Coronary artery (tissue), 2 donors: Measurements from ENCODE around the gene KLHDC4.
"Not testable (repeated sequence)": the region's sequence is repeated elsewhere in the genome, so short reads cannot be mapped to it uniquely, and the experiment has no call there.

Experiments used
- DNase-seq: peaks from one replicate; pipeline ENCODE4 v3.0.0-alpha.2; 2017; ENCODE audit warnings: low spot score
- H3K27ac ChIP-seq, 2 donors: fragments of 200-600 bp; sonication (generic); one replicate each; pipeline ENCODE4 v1.5.1; 2016 to 2019
- H3K4me3 ChIP-seq: fragments of 200-600 bp; sonication (generic); 2 replicates; pipeline ENCODE4 v1.5.1; 2016; ENCODE audit warnings: mild to moderate bottlenecking, moderate library complexity
- TF ChIP-seq, protein P1 (sequence below): fragments of 200-600 bp; sonication (generic); IDR thresholded peaks from one replicate; pipeline ENCODE4 v1.5.1; 2019; ENCODE audit warnings: antibody characterized with exemption

The KLHDC4 gene

DNA sequence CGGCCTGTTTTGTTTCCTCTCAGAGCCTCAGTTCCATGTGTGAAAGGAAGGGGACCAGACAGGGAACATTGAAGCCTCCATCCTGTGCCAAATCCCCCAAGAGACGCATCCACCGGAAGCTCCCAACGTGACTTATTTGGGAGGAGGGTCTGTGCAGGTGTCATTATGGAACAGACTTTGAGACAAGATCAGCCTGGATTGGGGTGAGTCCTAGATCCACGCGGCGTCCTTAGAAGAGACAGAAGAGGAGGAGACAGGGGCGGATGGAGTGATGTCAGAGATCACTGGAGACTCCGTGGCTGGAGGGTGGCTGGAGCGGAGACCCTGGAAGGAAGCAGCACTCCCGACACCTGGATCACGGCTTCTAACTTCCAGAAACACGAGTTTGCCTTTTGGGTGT is 80.0 kb downstream of the KLHDC4 start:
- H3K27ac ChIP-seq, result no peak overlapping the region
- TF ChIP-seq, protein P1, sequence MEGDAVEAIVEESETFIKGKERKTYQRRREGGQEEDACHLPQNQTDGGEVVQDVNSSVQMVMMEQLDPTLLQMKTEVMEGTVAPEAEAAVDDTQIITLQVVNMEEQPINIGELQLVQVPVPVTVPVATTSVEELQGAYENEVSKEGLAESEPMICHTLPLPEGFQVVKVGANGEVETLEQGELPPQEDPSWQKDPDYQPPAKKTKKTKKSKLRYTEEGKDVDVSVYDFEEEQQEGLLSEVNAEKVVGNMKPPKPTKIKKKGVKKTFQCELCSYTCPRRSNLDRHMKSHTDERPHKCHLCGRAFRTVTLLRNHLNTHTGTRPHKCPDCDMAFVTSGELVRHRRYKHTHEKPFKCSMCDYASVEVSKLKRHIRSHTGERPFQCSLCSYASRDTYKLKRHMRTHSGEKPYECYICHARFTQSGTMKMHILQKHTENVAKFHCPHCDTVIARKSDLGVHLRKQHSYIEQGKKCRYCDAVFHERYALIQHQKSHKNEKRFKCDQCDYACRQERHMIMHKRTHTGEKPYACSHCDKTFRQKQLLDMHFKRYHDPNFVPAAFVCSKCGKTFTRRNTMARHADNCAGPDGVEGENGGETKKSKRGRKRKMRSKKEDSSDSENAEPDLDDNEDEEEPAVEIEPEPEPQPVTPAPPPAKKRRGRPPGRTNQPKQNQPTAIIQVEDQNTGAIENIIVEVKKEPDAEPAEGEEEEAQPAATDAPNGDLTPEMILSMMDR, result no peak
- no peak for DNase-seq
- H3K4me3 ChIP-seq, result no peak overlapping the region

DNA sequence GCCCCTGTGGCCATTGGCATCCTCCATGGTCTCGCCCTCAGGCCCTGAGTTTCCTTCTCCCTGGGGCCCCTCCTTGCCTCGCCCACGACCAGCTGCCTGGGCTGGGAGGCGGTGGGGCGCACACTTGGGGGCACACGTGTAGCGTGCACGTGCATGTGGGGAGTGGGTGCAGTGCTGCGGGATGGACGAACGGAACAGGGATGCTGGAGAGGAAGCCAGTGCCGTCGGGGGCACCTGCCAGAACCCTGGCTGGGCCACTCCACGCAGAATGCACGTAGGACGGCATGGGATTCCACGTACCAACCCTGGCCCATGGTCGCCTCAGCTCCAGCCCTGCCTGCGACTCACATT is 80.4 kb downstream of the KLHDC4 start:
- DNase-seq, result no peak
- TF ChIP-seq, protein P1, result no peak
- Histone ChIP-seq H3K27ac (no peak overlapping the region), H3K4me3 (no peak overlapping the region)

DNA sequence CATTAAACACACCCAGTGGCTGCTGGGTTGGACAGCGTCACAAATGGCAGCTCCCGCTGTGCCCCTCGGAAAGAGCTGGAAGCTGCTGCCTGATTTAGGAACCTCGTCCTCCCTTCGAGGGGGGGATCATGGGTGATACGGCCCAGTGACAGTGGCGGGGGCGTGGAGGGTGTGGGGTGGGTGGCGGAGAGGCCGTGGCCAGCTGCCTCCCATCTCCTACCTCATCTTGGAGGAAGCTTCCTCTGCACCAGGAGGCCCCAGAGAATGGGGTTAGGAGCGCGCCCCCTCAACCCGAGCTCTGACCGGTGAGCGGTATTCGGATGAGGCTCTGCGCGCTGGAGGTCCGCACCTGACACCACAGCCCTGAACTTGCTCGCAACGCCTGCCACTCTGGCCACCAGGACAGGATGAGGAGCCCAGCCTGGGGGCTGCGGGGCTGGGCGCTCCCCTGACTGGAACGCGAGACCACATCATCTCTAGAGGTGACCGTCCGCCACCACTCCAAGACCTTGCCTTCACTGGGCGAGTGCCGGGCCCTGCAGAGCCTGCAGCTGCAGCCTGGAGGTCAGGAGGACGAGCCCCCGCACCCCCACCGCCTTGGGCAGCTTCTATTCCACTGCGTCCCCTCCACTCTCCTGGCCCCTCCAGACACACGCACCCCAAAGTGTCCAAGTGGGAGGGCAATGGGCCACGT is 80.9 kb downstream of the KLHDC4 start:
- TF ChIP-seq, protein P1, result no peak
- Histone ChIP-seq H3K4me3 (no peak overlapping the region), H3K27ac (no peak overlapping the region)
- no peak for DNase-seq

DNA sequence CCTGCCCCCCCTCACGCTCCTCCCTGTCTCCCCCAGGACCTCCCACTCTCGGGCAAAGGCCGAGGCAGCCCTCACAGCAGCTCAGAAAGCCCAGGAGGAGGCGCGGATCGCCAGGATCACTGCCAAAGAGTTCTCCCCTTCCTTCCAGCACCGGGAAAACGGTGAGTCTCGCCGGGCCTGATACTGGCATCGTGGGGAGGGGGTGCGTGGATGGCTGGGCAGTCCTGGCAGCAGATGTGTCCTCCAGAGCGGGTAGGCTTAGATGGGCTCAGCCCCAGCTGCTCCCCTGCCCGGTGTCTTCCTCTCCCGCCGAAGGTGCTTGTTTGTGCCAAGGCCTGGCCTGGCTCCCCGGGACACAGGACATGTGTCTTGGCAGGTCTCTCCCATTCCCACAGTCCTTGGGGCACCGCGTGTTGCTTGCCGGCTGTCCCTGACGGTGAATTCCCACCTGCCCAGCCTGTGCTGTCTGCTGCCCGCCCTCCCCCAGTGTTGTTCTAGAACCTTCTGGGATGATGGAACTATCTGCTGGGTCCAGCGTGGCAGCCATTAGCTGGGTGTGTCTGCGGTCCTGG is 81.6 kb downstream of the KLHDC4 start:
- Histone ChIP-seq H3K4me3 (no peak overlapping the region), H3K27ac (no peak overlapping the region)
- TF ChIP-seq, protein P1, result no peak
- DNase-seq, result no peak

DNA sequence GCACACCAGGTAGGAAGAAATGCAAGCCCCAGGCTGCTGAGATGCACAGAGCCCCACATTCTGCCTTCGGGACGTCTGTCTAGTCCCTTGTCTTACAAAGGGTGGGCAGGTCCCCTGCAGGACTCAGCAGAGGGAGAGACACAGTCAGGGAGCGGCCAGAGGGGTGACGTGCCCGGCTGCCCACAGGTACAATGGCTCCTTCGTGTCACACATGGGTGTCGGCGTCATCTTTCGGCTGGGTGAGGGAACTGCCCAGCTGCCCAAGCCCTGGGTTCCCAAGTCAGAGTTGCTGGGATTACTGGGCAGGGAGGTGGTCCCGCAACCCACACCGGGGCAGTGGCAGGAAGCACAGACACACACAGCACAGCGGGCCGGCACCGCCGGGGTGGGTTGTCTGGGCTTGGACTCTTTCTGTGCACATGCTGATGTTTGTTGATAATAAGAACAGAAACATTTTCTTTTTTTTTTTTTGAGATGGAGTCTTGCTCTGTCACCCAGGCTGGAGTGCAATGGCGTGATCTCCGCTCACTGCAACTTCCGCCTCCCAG is 82.9 kb downstream of the KLHDC4 start:
- no peak for DNase-seq
- TF ChIP-seq, protein P1, result no peak
- H3K27ac ChIP-seq, result no peak overlapping the region
- no peak overlapping the region for H3K4me3 ChIP-seq

DNA sequence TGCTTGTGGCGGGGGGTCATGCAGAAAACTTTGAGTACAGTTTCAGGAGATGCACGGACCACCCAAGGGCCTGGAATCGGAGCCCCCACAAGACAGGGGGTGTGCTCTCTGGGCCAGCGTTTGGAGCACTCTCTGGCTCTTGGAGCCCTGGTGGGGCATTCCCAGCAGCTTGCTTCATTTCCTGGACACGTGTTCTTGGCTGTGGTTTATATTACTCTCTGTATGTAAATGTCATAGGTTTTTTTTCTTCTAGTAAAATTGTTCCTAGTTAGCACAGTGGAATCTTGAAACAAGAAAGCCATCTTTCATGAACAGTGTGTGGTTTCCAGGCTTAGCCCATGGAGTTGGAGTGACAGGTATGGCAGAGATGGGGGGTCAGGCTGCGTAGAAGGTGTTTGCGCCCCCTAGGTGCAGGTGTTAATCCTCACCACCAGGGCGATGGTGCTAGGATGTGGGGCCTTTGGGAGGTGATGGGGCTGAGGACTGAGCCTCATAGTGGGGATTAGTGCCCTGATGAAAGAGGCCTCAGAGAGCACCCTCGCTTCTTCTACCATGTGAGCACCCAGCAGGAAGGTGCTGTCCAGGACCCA is 83.7 kb downstream of the KLHDC4 start:
- no peak for DNase-seq

DNA sequence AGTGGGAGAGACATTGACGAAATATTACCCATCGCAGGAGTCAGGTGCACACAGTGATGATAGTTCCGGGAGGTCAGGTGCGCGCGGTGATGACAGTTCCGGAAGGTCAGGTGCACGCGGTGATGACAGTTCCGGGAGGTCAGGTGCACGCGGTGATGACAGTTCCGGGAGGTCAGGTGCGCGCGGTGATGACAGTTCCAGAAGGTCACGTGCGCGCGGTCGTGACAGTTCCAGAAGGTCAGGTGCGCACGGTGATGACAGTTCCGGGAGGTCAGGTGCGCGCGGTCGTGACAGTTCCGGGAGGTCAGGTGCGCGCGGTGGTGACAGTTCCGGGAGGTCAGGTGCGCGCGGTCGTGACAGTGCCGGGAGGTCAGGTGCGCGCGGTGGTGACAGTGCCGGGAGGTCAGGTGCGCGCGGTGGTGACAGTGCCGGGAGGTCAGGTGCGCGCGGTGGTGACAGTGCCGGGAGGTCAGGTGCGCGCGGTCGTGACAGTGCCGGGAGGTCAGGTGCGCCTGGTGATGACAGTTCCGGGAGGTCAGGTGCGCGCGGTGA is 84.7 kb downstream of the KLHDC4 start:
- not testable (repeated sequence) for DNase-seq, H3K27ac ChIP-seq, H3K4me3 ChIP-seq

More for the DNA sequence above, 83.7 kb downstream of the KLHDC4 start:
- H3K4me3 ChIP-seq, result no peak overlapping the region
- TF ChIP-seq, protein P1, result no peak
- H3K27ac ChIP-seq, result no peak overlapping the region
